Vagina (tissue), 2 donors: ENCODE measurements around the gene AAGAB. TPM values are rescaled to one million over a fixed set of nuclear protein-coding genes. Genes with fewer than 3 reads are reported as not detected.
A peak's percentile ranks its signal among the peaks of the same experiment; 100 is the strongest.

Source experiments
- DNase-seq, 2 donors: peaks; one replicate each; pipeline ENCODE4 v3.0.0-alpha.2; 2017; ENCODE audit errors: extremely low spot score in 2 of 2
- H3K27ac ChIP-seq: fragments of 200-600 bp; sonication (generic); one replicate; pipeline ENCODE4 v1.5.1; 2019
- H3K27me3 ChIP-seq: fragments of 200-600 bp; sonication (generic); one replicate; pipeline ENCODE4 v1.5.1; 2019
- H3K36me3 ChIP-seq, 2 donors: fragments of 200-600 bp; sonication (generic); one replicate each; pipeline ENCODE4 v1.5.1; 2017 to 2019
- H3K4me1 ChIP-seq: fragments of 200-600 bp; sonication (generic); one replicate; pipeline ENCODE4 v1.5.1; 2019
- H3K4me3 ChIP-seq, 2 donors: fragments of 200-600 bp; sonication (generic); 1 replicate in 1 of 2; 2 replicates in 1 of 2; pipeline ENCODE4 v1.5.1; 2016 to 2019
- H3K9me3 ChIP-seq: fragments of 200-600 bp; sonication (generic); one replicate; pipeline ENCODE4 v1.5.1; 2019
- POLR2A ChIP-seq, 2 donors: fragments of 450-650 bp; IDR thresholded peaks; one replicate each; pipeline ENCODE4 v1.6.1; 2017; ENCODE audit warnings: antibody characterized with exemption in 2 of 2, mild to moderate bottlenecking in 2 of 2, moderate library complexity in 2 of 2
- POLR2AphosphoS5 ChIP-seq, 2 donors: sonication (generic); formaldehyde crosslinking; IDR thresholded peaks; one replicate each; pipeline ENCODE4 v1.9.0; 2017; ENCODE audit warnings: antibody characterized with exemption in 2 of 2, mild to moderate bottlenecking in 2 of 2, low read depth in 1 of 2; ENCODE audit not compliant: insufficient read depth in 1 of 2
- intact Hi-C: fragments of 100-400 bp; cut with DNase I; formaldehyde crosslinking; loops from one replicate; pipeline ENCODE4 v1.15.1; 2023
- total RNA-seq: library from RNA; depleted of rRNA; stranded (reverse); fragments of >200 nt; gene quantifications from one replicate; pipeline ENCODE4 v1.2.3, GENCODE V29; 2016
- TF ChIP-seq, protein P1 (sequence below), 3 experiments: fragments of 450-650 bp in 2 of 3; fragments of 200-600 bp in 1 of 3; sonication (generic) in 1 of 3; IDR thresholded peaks; one replicate each; pipeline ENCODE4 v1.5.1; 2017 to 2019; ENCODE audit warnings: antibody characterized with exemption in 3 of 3, mild to moderate bottlenecking in 2 of 3, moderate library complexity in 2 of 3

The AAGAB gene
- total RNA-seq, 1 donor from 2014 or later = 41.0 TPM

DNA sequence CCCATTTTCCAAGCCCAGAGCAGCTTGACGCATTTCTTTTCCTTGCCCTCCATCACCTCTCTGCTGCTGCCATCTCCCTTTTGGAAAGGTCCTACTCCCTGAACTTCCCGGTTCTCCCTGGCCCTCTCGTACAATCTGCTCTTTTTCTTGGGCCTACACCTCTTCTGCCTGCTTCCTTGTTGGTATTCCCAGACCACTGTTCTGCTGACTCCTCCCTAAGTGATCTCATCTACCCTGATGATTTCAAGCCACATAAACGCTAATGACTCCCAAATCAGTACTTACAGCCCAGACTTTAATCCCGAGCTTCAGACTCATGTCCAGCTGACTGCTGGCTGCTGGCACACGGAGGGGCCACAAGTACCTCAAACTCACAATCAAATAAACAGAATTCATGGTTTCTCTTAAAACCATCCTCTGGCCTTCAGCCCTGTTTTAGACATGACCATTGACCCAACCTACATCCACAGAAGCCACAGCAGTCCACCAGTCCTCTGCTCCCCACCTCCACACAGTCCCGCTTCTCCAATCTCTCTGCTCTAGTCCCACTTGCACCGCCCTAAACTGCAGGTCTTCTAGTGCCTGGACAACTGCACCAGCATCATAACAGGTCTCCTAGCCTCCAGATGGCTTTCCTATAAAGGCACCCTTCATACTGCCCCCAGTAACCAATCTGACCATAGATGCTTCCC, 57.6 kb downstream of the AAGAB start:
- H3K27ac ChIP-seq = peak overlapping the region; percentile 66

DNA sequence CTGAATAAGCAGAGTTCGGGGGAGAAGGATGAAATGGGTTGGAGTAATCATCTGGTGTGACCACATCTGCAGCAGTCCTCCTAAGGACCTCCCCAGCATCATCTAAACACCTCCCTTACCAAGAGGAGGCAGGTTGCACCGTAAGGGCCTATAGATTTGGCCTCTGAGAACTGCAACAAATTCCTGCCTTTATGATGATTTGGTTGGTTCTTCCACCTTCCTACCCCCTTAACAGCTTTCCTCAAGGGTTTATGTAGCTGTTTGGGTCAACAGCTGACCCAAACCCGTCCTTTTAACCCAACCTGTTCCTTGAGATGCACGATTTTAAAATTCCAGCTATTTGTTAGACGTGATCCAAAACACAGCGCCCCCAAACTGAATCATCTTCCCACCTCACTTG, 58.2 kb downstream of the AAGAB start:
- Histone ChIP-seq H3K36me3 (peaks cover 0 to 9% of the 10 kb centered on the region in 2 donors), H3K27ac (peak overlapping the region; percentile 66), H3K27me3 (no peaks in the 10 kb centered on the region), H3K4me3 (no peak overlapping the region), H3K9me3 (no peaks in the 10 kb centered on the region), H3K4me1 (peaks cover 46% of the 10 kb centered on the region)
- TF ChIP-seq, protein P1, sequence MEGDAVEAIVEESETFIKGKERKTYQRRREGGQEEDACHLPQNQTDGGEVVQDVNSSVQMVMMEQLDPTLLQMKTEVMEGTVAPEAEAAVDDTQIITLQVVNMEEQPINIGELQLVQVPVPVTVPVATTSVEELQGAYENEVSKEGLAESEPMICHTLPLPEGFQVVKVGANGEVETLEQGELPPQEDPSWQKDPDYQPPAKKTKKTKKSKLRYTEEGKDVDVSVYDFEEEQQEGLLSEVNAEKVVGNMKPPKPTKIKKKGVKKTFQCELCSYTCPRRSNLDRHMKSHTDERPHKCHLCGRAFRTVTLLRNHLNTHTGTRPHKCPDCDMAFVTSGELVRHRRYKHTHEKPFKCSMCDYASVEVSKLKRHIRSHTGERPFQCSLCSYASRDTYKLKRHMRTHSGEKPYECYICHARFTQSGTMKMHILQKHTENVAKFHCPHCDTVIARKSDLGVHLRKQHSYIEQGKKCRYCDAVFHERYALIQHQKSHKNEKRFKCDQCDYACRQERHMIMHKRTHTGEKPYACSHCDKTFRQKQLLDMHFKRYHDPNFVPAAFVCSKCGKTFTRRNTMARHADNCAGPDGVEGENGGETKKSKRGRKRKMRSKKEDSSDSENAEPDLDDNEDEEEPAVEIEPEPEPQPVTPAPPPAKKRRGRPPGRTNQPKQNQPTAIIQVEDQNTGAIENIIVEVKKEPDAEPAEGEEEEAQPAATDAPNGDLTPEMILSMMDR (IDR thresholded peaks at IDR 0.05) = no peak
- no peak for TF ChIP-seq POLR2AphosphoS5 (IDR thresholded peaks at IDR 0.05; ENCODE audit: insufficient read depth in 1 of 2, low read depth in 1 of 2)
- TF ChIP-seq POLR2A (IDR thresholded peaks at IDR 0.05) = no peak
- intact Hi-C loops = no loop called here
- DNase-seq = no peak

More for the DNA sequence above, 57.6 kb downstream of the AAGAB start:
- no peak overlapping the region for H3K4me3 ChIP-seq
- TF ChIP-seq, protein P1 (IDR thresholded peaks at IDR 0.05) = no peak
- TF ChIP-seq POLR2A (IDR thresholded peaks at IDR 0.05) (no peak), POLR2AphosphoS5 (IDR thresholded peaks at IDR 0.05; ENCODE audit: insufficient read depth in 1 of 2, low read depth in 1 of 2) (no peak)
- peaks cover 0 to 9% of the 10 kb centered on the region in 2 donors for H3K36me3 ChIP-seq
- H3K4me1 ChIP-seq = peaks cover 46% of the 10 kb centered on the region
- no peaks in the 10 kb centered on the region for H3K27me3 ChIP-seq
- no peaks in the 10 kb centered on the region for H3K9me3 ChIP-seq
- intact Hi-C loops = no loop called here
- no peak for DNase-seq

DNA sequence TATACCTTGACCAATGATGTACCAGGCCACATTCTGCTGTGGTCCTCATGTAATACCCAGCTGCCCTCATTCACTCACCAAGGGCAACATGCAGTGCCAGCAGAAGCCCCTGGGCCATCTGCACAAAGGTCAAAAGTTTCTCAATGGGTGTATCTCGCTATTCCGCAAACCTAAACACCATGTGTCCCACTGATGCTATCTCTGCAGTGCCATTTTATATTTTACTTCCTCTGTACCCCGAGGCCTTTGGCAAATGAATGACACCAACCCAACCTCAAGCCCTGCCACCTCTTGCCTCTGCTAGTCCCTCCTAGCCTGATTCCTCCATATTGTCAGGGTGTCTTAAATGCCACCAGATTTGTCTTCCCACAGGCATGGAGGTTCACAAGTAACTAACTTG, 59.2 kb downstream of the AAGAB start:
- no peak for TF ChIP-seq POLR2AphosphoS5 (IDR thresholded peaks at IDR 0.05; ENCODE audit: insufficient read depth in 1 of 2, low read depth in 1 of 2)
- TF ChIP-seq, protein P1 (IDR thresholded peaks at IDR 0.05) = no peak
- no peak for TF ChIP-seq POLR2A (IDR thresholded peaks at IDR 0.05)
- no peaks in the 10 kb centered on the region for H3K27me3 ChIP-seq
- intact Hi-C loops = no loop called here
- H3K4me3 ChIP-seq = no peak overlapping the region
- H3K9me3 ChIP-seq = no peaks in the 10 kb centered on the region
- H3K36me3 ChIP-seq = peaks cover 0 to 18% of the 10 kb centered on the region in 2 donors
- H3K4me1 ChIP-seq = peaks cover 48% of the 10 kb centered on the region
- H3K27ac ChIP-seq = peak overlapping the region; percentile 66
- DNase-seq = no peak

DNA sequence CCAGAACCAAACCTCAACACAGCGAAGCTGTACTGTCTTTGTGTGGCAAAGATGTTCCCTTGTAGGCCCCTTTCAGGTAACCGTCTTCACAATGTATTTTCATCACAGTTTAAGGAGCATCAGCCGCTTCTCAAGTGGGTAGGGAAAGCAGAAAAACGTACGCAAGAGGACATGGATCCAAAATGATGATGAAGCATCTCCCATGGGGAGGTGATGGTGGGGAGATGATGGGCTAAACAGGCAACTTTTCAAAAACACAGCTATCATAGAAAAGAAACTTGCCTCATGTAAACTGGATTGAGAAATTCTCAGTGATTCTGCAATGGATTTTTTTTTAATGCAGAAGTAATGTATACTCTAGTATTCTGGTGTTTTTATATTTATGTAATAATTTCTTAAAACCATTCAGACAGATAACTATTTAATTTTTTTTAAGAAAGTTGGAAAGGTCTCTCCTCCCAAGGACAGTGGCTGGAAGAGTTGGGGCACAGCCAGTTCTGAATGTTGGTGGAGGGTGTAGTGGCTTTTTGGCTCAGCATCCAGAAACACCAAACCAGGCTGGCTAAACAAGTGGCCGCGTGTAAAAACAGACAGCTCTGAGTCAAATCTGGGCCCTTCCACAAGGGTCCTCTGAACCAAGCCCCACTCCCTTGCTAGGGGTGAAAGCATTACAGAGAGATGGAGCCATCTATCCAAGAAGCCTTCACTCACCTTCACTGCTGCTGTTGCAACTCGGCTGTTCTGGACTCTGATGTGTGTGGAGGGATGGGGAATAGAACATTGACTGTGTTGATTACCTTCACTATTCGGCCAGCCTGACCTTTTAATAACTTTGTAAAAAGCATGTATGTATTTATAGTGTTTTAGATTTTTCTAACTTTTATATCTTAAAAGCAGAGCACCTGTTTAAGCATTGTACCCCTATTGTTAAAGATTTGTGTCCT, 60.0 kb downstream of the AAGAB start:
- H3K4me3 ChIP-seq = no peak overlapping the region
- peaks cover 57% of the 10 kb centered on the region for H3K4me1 ChIP-seq
- peak in 1 of 2 donors; percentile 88 for DNase-seq
- TF ChIP-seq POLR2A (IDR thresholded peaks at IDR 0.05) (no peak), POLR2AphosphoS5 (IDR thresholded peaks at IDR 0.05; ENCODE audit: insufficient read depth in 1 of 2, low read depth in 1 of 2) (no peak)
- TF ChIP-seq, protein P1 (IDR thresholded peaks at IDR 0.05) = no peak
- intact Hi-C loops = no loop called here
- peak overlapping the region; percentile 66 for H3K27ac ChIP-seq
- no peaks in the 10 kb centered on the region for H3K9me3 ChIP-seq
- H3K36me3 ChIP-seq = peaks cover 0 to 27% of the 10 kb centered on the region in 2 donors
- no peaks in the 10 kb centered on the region for H3K27me3 ChIP-seq
